GM04503 (cell line): Measurements from ENCODE around the gene ZMYND15.

Source experiments
- DNase-seq: peaks from one replicate; pipeline ENCODE4 v3.0.0-alpha.2; 2012; ENCODE audit warnings: low read depth

Gene ZMYND15

GRCh38 chr17:4715063-4715744, 24.4 kb upstream of the ZMYND15 start:
- no peak for DNase-seq

- no peak for DNase-seq
Observed at GRCh38 chr17:4716081-4716480, 23.6 kb upstream of the ZMYND15 start.

DNA sequence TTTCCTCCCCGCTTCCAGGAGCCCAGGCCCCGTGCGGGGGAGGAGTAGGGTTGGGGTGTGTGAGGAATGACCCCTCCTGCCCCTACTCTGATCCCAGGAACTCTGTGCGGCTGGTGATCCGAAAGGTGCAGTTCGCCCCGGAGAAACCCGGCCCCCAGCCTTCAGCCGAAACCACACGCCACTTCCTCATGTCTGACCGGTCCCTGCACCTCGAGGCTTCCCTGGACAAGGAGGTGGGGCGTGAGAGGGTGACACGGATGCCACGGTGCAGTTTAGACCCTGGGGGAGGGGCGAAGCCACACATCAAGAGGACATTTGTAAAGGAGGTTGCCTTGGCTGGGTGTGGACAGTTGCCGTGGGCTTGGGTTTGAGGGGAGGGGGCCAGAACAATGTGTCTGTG, 21.8 kb upstream of the ZMYND15 start:
- no peak for DNase-seq

DNA sequence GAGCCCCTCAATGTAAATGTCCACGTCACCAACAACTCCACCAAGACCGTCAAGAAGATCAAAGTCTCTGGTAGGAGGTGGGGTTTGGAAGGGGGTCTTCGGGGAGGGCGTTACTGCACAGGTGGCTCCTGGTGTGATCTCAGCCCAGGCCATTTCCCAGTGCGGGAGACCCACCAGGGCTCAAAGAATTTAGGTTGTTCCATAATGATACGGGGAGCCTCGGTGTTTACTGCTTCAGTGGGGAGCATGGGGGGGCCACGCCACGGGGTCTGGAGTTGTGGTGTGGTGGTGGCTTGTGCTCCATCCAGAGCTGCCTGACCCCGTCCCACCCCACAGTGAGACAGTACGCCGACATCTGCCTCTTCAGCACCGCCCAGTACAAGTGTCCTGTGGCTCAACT, 21.4 kb upstream of the ZMYND15 start:
- DNase-seq = no peak

- no peak for DNase-seq
Observed at GRCh38 chr17:4719146-4719545, 20.5 kb upstream of the ZMYND15 start.

- DNase-seq = no peak
Observed at GRCh38 chr17:4719684-4720221, 19.9 kb upstream of the ZMYND15 start.

DNA sequence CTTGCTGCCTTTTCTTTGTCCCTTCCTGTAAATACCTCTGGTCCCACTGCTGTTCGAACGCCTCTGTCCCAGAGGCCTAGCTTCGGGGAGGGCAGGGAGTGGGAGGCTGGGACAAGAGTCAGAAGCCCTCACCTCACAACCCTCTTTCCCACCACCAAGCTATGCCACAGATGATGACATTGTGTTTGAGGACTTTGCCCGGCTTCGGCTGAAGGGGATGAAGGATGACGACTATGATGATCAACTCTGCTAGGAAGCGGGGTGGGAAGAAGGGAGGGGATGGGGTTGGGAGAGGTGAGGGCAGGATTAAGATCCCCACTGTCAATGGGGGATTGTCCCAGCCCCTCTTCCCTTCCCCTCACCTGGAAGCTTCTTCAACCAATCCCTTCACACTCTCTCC, 18.8 kb upstream of the ZMYND15 start:
- no peak for DNase-seq

- DNase-seq = no peak
Observed at GRCh38 chr17:4721203-4722135, 18.2 kb upstream of the ZMYND15 start.

DNA sequence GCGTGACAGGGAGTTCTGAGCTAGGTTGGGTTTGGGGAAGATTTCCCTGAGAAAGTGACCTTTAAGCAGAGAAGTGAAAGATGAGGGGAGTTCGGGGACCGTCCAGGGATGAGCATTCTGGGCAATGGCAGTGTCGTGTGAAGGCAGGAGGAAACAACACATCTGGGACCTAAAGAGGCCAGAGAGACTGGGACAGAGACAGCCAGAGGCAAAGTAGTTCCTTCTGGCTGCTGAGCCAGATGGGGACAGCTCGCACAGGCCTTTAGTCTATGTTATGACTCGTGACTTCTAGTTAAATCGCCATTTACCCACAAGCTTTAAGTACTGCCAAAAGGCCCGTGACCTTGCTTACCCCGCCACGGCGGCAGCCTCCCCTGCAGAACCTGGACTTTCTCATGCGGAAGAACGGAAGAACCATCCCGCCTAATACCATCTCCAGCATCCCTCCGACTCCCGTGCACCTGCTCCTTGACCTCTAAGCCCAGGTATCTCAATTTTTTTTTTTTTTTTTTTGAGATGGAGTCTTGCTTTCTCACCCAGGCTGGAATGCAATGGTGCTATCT, 16.9 kb upstream of the ZMYND15 start:
- no peak for DNase-seq

GRCh38 chr17:4724650-4725049, 15.0 kb upstream of the ZMYND15 start:
- no peak for DNase-seq

DNA sequence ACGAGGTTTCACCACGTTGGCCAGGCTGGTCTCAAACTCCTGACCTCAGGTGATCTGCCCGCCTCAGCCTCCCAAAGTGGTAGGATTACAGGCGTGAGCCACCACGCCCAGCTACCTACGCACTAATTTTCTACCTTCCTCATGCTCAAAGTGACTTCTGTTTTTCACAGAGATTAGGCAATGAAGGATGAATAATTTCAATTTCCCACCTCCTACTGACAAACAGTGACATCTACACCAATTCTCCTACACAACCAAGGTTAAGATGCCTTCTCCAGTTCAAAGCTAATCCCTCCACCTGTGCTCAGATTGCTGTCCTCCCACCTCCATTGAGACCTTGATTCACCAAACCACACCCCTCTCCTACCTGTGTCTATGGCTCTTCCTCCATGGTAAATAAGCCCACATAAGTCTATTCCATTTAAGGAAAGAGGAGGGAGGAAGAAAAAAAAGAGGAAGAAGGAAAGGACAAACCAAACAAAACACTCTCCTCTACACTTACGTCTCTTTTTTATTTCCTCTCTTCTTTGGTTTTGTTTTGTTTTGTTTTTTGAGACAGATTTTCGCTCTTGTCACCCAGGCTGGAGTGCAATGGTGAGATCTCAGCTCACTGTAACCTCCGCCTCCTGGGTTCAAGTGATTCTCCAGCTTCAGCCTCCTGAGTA, 13.9 kb upstream of the ZMYND15 start:
- DNase-seq = no peak

DNA sequence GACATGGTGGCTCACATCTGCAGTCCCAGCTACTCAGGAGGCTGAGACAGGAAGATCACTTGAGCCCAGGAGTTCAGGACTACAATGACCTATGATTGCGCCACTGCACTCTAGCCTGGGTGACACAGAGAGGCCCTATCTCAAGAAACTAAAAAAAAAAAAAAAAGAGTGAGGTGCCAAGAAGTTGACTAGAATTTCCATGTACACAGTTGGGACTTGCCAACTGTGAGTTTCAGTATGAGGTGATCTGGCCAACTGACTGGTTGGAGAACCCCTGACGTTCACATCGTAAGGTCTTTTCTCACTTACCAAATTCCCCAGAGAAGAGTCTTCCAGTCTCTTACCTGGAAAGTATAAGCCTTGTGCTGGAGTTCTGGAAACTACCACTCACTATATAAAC, 11.5 kb upstream of the ZMYND15 start:
- no peak for DNase-seq

GRCh38 chr17:4733073-4733531, 6.5 kb upstream of the ZMYND15 start:
- DNase-seq = no peak

DNA sequence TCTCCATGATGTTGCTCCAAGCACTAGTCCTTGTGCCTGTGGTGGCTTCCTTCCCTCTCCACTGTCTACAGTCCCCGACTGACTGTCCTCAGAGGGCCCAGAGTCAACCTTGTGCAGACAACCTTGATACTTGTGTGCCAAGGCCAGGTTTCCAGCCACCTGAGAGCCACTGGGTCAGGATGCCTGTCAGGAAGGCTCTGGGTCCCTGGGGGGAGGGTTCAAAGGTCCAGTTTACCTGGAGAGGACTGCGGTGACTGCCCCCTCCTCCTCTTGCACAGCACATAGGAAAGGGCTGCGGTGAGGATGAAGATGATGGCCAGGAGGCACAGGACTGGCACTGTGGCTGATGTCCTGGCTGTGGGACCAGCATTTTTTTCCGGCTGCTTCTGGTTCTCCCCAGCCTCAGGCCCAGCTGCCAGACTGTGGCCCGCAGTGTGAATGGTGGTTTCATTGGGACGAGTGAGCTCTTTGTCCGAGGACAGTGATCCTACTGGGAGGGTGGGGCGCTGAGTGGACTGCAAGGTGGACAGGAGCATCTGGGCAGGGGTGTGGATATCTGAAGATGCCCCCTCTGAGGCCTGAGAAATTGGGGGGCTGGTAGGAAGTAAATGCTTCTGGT, 4.7 kb upstream of the ZMYND15 start:
- no peak for DNase-seq

DNA sequence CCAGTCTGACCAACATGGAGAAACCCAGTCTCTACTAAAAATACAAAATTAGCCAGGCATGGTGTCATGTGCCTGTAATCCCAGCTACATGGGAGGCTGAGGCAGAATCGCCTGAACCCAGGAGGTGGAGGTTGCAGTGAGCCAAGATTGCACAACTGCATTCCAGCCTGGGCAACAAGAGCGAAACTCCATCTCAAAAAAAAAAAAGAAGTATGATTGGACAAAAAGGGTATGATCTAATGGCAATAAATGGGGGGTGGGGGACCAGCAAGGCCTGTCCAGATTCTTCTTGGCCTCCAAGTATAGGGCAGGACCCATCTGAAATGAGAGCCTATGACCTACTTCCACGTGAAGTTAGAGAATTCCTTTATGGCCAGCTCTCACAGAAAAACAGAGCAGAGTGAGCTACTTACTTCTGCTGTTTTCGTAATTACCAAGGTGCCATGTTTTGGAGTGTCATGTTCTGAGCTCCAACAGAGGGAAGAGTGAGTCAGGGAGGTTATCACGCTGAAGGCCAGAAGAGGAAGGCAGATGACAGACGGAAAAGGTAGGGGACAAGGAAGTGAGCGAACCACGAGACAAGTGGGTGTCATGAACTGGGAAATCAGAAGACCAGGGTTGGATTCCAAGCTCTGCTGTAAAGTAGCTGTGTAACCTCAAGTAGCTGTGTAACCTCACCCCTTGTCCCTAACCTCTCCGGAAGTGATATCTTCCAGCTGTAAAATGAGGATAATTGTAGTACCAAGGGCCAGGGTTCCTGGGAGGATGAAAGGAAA, 3.6 kb upstream of the ZMYND15 start:
- no peak for DNase-seq

GRCh38 chr17:4738136-4739121, 1.2 kb upstream of the ZMYND15 start:
- DNase-seq = no peak

GRCh38 chr17:4740025-4740351, 355 bp downstream of the ZMYND15 start:
- no peak for DNase-seq

GRCh38 chr17:4740584-4740983, 951 bp downstream of the ZMYND15 start:
- no peak for DNase-seq

- DNase-seq = no peak
Observed at GRCh38 chr17:4741544-4741943, 1.9 kb downstream of the ZMYND15 start.

- no peak for DNase-seq
Observed at GRCh38 chr17:4742133-4742532, 2.5 kb downstream of the ZMYND15 start.
